ENCODE data around the gene ANP32B. TPM values are rescaled to one million over a fixed set of nuclear protein-coding genes. Genes with fewer than 3 reads are reported as not detected.

The ANP32B gene
- total RNA-seq = 9.2 and 12.9 TPM in 2 replicates

GRCh38 chr9:97982683-97983588 lies at the start of gene ANP32B:
Gene ANP32B (plus strand): TSS chr9:97983341. CDS start chr9:97983556, 215 bp downstream.

GRCh38 chr9:97938081-97938644 lies 45.0 kb upstream of the ANP32B start, which contains the start of gene HEMGN:
Gene HEMGN (minus strand): TSS chr9:97938172. CDS start chr9:97938136, 36 bp downstream.

GRCh38 chr9:98056269-98057137 lies 73.4 kb downstream of the ANP32B start, which contains the start of gene NANS:
Gene NANS (plus strand): TSS chr9:98056732. CDS start chr9:98056809, 77 bp downstream.

Other genes with a start within 250 kb of the ANP32B start
- gene FOXE1, start 130.1 kb upstream of the ANP32B start, total RNA-seq = 0.07 TPM in 1 of 2 replicates, not detected in the other
- 12.1 and 13.0 TPM in 2 replicates for gene TRMO, start 60.8 kb upstream of the ANP32B start, total RNA-seq
- gene HEMGN, start 45.2 kb upstream of the ANP32B start, total RNA-seq = not detected in 2 replicates
- 39.6 and 42.0 TPM in 2 replicates for gene NANS, start 73.4 kb downstream of the ANP32B start, total RNA-seq
- 2.6 and 7.3 TPM in 2 replicates for gene TRIM14, start 135.9 kb downstream of the ANP32B start, total RNA-seq
- 0.26 and 0.73 TPM in 2 replicates for gene CORO2A, start 209.3 kb downstream of the ANP32B start, total RNA-seq